NCI-H1105 (cell line): ENCODE results near the gene SRSF12.
A peak's percentile ranks its signal among the peaks of the same experiment; 100 is the strongest.
"Not testable (repeated sequence)": the region's sequence is repeated elsewhere in the genome, so short reads cannot be mapped to it uniquely, and the experiment has no call there.

Experiments
- DNase-seq: peaks from one replicate; lab custom pipeline; 2025; lab: John Stamatoyannopoulos, UW

The SRSF12 gene

DNA sequence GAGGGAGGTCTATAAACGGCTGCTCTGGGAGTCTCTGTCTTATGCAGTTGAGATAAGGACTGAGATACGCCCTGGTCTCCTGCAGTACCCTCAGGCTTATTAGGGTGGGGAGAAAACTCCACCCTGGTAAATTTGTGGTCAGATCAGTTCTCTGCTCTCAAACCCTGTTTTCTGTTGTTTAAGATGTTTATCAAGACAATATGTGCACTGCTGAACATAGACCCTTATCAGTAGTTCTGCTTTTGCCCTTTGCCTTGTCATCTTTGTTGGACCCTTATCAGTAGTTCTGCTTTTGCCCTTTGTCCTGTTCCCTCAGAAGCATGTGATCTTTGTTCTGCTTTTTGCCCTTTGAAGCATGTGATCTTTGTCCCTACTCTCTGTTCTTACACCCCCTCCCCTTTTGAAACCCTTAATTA is 10.4 kb upstream of the SRSF12 start:
- DNase-seq, result not testable (repeated sequence)

DNA sequence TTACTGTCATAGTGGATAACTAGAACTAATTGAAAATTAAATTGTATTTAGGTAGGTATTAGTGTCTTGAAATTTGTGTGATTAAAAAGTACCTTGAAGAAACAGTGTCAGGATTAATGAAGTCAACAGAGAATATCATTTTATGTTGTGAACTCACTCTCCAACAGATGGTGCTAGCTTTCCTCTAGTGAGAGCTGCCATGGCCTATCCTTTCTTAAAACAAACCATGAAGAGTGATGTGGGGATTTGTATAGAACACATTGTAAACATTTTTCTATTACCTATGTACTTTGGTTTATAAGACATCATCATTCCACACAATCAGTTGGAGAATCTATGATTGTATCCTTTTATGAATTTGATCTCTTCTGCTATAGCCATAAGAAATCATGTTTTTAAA is 4.8 kb upstream of the SRSF12 start:
- DNase-seq, result peak; percentile 40

DNA sequence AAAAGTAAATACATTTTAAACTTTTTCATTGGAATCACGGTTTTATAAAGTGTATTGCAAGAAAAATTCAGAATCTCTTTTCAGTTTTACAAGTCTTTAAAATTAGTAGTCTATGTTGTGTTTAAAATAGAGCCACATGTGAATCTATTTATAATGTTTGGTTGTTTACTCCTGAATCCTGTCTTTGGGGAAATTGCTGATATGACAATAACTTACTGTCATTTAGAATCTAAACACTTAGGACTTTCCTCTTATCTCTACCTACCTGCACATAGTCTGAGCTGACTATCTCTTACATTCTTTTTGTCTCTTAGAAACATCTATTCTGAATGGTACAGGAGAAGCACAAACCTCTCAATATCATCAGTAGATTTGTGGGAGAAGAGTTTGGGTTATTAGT is 4.1 kb upstream of the SRSF12 start:
- no peak for DNase-seq

DNA sequence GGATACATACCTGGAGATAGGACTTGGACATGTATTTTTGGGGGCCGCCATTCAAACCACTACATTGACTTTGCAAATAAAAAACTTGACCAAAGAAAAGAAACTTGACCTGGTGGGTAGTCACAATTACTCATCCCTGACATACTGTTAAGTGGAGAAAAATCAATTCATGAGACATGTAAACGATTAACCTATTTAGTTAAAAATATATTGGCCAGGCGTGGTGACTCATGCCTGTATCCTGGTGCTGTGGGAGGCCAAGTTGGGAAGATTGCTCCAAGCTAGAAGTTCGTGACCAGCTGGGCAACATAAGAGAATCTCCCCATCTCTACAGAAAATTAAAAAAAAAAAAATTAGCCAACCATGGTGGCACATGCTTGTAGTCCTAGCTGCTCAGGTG is 2.5 kb upstream of the SRSF12 start:
- DNase-seq, result no peak

- DNase-seq, result no peak
Observed at GRCh38 chr6:89118931-89119330, 1.1 kb upstream of the SRSF12 start.

DNA sequence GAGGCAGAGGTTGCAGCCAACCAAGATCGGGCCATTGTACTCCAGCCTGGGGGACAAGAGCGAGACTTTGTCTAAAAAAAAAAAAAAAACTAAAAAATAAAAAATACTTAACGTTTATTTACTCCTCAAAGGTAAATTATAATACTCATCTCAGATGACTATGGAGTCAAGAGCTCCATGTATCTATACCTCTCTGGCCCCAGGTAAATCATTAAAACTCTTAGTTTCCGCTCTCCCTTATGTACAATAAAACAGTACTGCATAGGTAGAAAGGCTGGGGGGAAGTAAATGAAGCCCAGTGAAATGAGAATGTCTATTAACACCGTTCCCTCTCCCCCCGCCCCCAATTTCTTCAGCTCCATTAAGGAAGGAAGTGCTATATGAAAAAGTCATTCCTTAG is 1.2 kb downstream of the SRSF12 start:
- DNase-seq, result no peak

GRCh38 chr6:89111933-89112332 is 5.9 kb downstream of the SRSF12 start:
- no peak for DNase-seq

DNA sequence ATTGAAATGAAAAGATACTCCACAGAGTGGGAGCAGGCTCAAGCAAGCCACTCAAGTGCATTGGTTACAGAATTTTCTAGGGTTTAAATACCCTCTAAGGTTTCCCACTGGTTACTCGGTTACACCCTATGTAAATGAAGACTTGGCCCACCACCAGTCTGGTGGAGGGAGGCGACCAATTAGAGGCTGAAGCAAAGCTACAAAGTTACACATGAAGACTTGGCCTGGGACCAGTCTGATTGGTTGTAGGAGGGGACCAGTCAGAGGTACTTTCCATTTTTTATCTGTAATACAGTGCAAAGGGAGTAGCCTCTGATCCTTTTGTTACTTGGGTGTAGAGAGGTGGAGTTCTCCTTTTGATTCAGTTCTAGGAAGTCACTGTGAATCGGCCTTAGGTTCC is 7.6 kb downstream of the SRSF12 start:
- no peak for DNase-seq

GRCh38 chr6:89100114-89100513 is 17.8 kb downstream of the SRSF12 start:
- no peak for DNase-seq

GRCh38 chr6:89098461-89098860 is 19.4 kb downstream of the SRSF12 start:
- no peak for DNase-seq

- DNase-seq, result no peak
Observed at GRCh38 chr6:89087881-89088280, 30.0 kb downstream of the SRSF12 start.

DNA sequence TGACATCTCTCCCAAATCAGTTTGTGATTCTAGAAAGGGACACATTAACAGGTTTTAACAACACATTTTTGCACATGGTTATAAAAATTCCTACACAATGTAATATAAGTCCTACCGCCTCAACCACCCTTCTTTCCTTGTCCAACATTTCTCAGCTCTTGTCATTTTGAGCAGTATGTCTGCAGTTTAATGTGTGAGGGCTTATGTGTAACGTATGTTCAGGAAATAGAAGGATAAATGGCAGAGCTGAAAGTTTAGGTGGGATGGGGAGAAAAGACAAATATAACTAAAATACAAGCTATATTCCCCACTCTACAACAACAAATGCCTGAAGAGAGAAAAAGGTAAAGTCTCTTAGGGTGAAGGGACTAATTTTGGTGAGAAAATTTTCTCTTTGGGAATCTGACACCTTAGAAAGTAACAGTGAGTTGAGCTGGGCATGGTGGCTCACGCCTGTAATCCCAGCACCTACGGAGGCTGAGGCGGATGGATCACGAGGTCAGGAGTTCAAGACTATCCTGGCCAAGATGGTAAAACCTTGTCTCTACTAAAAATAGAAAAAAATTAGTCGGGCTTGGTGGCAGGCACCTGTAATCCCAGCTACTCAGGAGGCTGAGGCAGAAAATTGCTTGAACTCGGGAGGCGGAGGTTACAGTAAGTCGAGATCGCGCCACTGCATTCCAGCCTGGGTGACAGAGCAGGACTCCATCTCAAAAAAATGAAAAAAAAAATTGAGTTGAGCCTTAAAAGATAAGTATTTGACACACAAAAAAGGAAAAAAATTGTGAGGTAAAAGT is 32.3 kb downstream of the SRSF12 start:
- no peak for DNase-seq

GRCh38 chr6:89084954-89085353 is 32.9 kb downstream of the SRSF12 start:
- DNase-seq, result no peak

GRCh38 chr6:89084542-89084941 is 33.3 kb downstream of the SRSF12 start:
- DNase-seq, result no peak

- no peak for DNase-seq
Observed at GRCh38 chr6:89082486-89082891, 35.4 kb downstream of the SRSF12 start.

DNA sequence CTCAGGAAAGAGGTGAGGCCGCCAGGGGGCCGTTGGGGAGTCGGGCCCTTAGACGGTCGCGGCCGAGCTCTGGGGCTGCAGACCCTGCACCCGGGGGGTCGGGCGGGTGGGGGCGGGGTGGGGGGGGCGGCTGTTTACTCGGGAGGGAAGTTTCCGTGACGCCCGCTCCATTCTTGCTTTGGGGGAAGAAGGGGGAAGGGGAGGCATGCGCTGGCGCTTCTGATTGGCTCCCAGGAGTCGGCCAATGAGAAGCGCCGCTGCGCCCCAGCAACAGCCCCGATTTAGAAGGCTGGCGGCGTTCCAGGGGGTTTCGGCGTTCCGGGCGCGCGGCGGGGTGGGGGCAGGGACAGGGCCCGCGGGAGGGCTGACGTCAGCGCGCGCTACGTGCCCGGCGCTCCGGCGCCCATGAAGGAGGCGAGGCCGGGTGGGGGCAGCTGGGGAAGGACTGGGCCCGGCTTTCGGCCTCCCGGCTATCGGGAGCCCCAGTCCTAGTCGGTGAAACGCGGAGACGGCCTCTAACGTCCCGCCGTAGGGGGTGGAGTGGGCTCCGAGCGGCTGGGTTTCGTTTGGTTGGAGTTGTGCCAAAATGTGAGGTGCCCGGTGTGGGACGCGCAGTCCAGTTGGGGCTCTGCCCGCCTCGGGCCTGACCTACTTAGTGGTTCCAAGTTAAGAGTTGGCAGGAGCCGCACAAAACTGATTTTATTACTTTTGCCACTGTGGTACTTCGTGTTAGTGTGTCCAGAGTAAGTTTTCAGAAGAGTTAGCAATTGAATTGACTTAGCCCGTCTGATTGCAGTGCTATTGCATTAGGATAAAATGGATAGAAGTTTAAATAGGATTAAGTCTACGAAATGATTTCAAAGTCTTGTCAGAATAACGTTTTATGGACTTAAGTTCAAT is 36.2 kb downstream of the SRSF12 start:
- DNase-seq, result peak; percentile 99

DNA sequence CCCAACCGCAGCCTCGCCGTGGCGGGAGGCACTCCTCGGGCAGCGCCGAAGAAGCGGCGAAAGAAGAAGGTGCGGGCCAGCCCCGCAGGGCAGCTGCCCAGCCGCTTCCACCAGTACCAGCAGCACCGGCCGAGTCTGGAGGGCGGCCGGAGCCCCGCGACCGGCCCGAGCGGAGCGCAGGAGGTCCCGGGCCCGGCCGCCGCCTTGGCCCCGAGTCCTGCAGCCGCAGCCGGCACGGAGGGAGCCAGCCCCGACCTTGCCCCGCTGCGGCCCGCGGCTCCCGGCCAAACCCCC is 36.8 kb downstream of the SRSF12 start:
- DNase-seq, result no peak

DNA sequence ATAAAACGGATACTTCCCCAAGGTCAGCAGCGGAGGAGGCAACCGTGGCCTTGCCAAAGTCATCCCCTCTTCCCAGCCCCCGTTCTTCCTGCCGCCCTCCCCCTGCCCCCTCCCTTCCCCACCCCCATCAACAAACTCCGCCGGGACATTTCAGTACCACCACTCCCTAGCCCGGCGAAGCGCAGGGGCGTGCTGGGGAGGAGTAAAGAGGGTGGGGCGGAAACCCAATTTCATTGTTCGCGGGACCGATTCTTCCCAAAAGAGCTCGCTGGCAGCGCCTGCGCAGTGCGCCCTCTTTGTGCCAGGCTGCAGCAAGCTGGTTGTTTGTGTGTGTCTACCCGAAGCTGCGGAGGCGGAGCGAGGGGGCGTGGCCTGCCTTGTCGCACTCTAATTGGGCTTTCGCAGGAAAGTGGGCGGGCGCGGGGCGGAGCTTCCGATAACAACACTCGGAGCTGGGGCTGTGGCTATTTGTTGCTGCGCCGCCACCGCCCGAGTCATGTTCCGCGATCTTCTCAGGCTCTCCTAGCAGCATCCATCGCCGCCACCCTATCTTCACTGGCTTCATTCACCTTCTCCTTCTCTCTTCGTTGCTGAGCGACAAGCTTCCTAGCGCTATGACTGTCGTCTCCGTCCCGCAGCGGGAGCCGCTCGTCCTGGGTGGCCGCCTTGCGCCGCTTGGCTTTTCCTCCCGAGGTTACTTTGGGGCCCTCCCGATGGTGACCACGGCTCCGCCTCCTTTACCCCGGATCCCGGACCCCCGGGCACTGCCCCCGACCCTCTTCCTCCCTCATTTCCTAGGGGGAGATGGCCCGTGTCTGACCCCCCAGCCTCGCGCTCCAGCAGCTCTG is 37.4 kb downstream of the SRSF12 start, which contains the start of gene PNRC1:
TSS of gene PNRC1 (plus strand) at position 471 of the 848 bp plus-strand sequence. CDS start at position 615, 144 bp downstream.
- peak; percentile 98 for DNase-seq

GRCh38 chr6:89079511-89080234 is 38.2 kb downstream of the SRSF12 start:
- DNase-seq, result no peak

GRCh38 chr6:89073840-89074239 is 44.0 kb downstream of the SRSF12 start:
- DNase-seq, result no peak

- no peak for DNase-seq
Observed at GRCh38 chr6:89073014-89073620, 44.8 kb downstream of the SRSF12 start.
